Measurements from ENCODE around the gene ARMH4.

The ARMH4 gene

GRCh38 chr14:58152014-58152857, at the start of gene ARMH4:
Gene ARMH4 (minus strand): TSS chr14:58152213. CDS start chr14:58139358, 12,855 bp downstream.
- no peaks in the 10 kb centered on the region for H3K9me3 ChIP-seq (ENCODE audit: low read length)
- H3K4me1 ChIP-seq (ENCODE audit: insufficient read depth, low read length): peaks cover 10% of the 10 kb centered on the region
- H3K36me3 ChIP-seq (ENCODE audit: insufficient read depth, low read length): no peaks in the 10 kb centered on the region
- peak within 1 kb of the TSS; percentile 72 for H3K4me3 ChIP-seq (ENCODE audit: low read length)
- H3K27me3 ChIP-seq (ENCODE audit: insufficient read depth, low read length): no peaks in the 10 kb centered on the region
- H2AFZ ChIP-seq (ENCODE audit: low read depth, low read length): peak within 1 kb of the TSS; percentile 97

DNA sequence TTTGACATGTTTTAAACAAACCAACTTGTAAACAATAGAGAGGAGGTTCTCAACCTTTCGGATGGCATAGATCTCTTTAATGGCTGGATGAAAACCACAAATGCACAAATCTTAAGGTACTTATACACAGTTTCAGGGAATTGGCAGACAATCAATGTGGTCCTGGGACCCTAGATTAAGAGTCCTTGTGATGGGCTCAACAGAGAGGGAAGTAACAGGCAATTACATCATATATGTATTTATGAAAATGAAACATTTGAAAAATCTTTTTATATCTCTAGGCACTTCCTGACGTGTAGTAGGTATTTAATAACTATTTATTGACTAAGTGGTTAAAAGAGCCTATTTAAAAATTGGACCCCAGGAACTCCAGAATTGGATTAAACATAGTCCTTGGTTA, 48.8 kb upstream of the ARMH4 start:
- Histone ChIP-seq H3K27me3 (ENCODE audit: insufficient read depth, low read length) (no peaks in the 10 kb centered on the region), H3K36me3 (ENCODE audit: insufficient read depth, low read length) (peaks cover 14% of the 10 kb centered on the region), H2AFZ (ENCODE audit: low read depth, low read length) (peak overlapping the region; percentile 77), H3K4me1 (ENCODE audit: insufficient read depth, low read length) (peaks cover 30% of the 10 kb centered on the region), H3K4me3 (ENCODE audit: low read length) (peak overlapping the region; percentile 99), H3K9me3 (ENCODE audit: low read length) (no peaks in the 10 kb centered on the region)

DNA sequence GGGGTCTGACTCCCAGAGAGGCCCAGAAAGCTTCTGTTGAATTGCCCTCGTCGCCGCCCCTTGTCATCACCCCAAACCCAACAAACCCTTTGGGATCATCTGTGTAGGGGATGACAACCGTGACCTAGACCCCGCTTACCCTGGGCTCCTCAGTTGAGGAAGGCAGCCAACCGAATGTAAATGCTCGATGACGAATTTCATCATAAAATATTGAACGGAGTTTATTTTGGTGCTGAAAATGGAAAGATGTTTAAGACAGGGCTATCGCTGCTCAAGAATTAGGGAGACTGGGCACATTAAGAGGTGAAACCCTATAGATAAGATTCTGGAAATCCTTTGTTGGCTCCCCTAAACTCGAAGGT, 48.4 kb upstream of the ARMH4 start:
- Histone ChIP-seq H3K27me3 (ENCODE audit: insufficient read depth, low read length) (no peaks in the 10 kb centered on the region), H3K9me3 (ENCODE audit: low read length) (no peaks in the 10 kb centered on the region), H3K4me1 (ENCODE audit: insufficient read depth, low read length) (peaks cover 34% of the 10 kb centered on the region), H3K36me3 (ENCODE audit: insufficient read depth, low read length) (peaks cover 14% of the 10 kb centered on the region), H3K4me3 (ENCODE audit: low read length) (peak overlapping the region; percentile 99), H2AFZ (ENCODE audit: low read depth, low read length) (peak overlapping the region; percentile 77)

DNA sequence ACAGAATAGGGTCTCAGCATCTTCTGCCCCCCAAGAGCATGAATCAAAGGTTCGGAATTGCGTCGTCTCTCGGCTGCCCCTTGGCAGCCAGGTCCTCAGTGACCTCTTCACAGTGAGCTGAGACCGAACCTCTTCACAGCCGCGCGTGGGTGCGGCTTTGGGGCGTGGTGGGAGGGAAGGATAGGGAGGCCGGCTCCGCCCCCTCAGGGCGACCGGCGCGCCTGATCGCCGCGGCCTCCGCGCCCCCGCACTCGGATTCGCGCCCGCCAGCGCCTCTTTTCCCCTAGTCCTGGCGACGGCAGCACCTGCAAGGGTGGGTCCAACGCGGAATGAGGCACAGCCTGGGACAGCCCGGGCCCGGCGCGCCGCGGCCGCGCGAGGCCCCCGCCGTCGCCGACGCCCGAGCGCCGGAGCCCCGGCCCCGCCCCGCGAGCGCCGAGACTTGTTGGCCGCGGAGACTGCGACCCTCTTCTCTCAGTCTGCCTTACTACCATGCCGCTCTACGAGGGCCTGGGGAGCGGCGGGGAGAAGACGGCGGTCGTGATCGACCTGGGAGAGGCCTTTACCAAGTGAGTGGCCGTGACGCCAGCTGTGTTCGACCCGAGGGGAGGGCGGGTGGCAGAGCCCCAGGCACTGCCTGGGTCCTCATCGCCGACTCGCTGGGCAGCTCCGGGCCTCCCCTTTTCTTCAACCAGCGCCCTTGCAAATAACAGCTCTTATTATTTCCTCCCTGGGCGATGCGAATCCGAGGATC, 47.9 kb upstream of the ARMH4 start, which contains the start of gene ACTR10:
Gene ACTR10, plus strand, starts transcription at position 424 of the 754 bp plus-strand sequence. Its CDS starts 69 bp downstream, at position 493.
- Histone ChIP-seq H2AFZ (ENCODE audit: low read depth, low read length) (peak within 1 kb of the TSS; percentile 99), H3K4me3 (ENCODE audit: low read length) (peak within 1 kb of the TSS; percentile 99), H3K4me1 (ENCODE audit: insufficient read depth, low read length) (peaks cover 35% of the 10 kb centered on the region), H3K27me3 (ENCODE audit: insufficient read depth, low read length) (no peaks in the 10 kb centered on the region), H3K36me3 (ENCODE audit: insufficient read depth, low read length) (peaks cover 14% of the 10 kb centered on the region), H3K9me3 (ENCODE audit: low read length) (no peaks in the 10 kb centered on the region)

- H3K27me3 ChIP-seq (ENCODE audit: insufficient read depth, low read length): no peaks in the 10 kb centered on the region
These were observed 46.1 kb upstream of the ARMH4 start for GRCh38 chr14:58198086-58198485.

GRCh38 chr14:58196198-58196597, 44.2 kb upstream of the ARMH4 start:
- H3K4me1 ChIP-seq (ENCODE audit: insufficient read depth, low read length): peaks cover 48% of the 10 kb centered on the region
- H3K4me3 ChIP-seq (ENCODE audit: low read length): no peak overlapping the region
- H3K9me3 ChIP-seq (ENCODE audit: low read length): no peaks in the 10 kb centered on the region
- no peaks in the 10 kb centered on the region for H3K36me3 ChIP-seq (ENCODE audit: insufficient read depth, low read length)
- H3K27me3 ChIP-seq (ENCODE audit: insufficient read depth, low read length): no peaks in the 10 kb centered on the region
- H2AFZ ChIP-seq (ENCODE audit: low read depth, low read length): no peak overlapping the region

More at GRCh38 chr14:58198086-58198485, 46.1 kb upstream of the ARMH4 start:
- Histone ChIP-seq H3K4me1 (ENCODE audit: insufficient read depth, low read length) (peaks cover 43% of the 10 kb centered on the region), H2AFZ (ENCODE audit: low read depth, low read length) (no peak overlapping the region), H3K9me3 (ENCODE audit: low read length) (no peaks in the 10 kb centered on the region), H3K4me3 (ENCODE audit: low read length) (no peak overlapping the region), H3K36me3 (ENCODE audit: insufficient read depth, low read length) (peaks cover 4% of the 10 kb centered on the region)

DNA sequence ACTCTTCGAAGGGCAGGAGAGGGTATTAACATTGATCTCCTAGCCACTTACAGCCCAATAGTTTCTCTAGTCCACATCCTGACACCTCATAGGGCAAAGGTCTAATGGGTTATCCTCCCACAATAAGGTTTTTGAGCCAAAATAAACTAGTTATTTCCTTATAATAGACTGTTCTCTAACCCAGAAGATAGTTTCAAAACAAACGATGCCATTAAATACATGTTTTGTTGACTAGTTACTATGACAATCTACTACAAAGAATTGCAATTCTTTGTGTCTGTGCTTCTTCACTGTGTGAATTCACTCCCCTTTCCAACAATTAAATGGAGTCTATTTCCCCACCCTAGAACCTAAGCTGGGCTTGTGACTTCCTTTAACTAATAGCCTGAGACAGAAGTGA, 41.5 kb upstream of the ARMH4 start:
- Histone ChIP-seq H3K4me3 (ENCODE audit: low read length) (no peak overlapping the region), H3K27me3 (ENCODE audit: insufficient read depth, low read length) (no peaks in the 10 kb centered on the region)

GRCh38 chr14:58191763-58192601, 40.0 kb upstream of the ARMH4 start:
- Histone ChIP-seq H3K4me3 (ENCODE audit: low read length) (no peak overlapping the region), H3K9me3 (ENCODE audit: low read length) (no peaks in the 10 kb centered on the region), H3K4me1 (ENCODE audit: insufficient read depth, low read length) (peaks cover 33% of the 10 kb centered on the region), H3K27me3 (ENCODE audit: insufficient read depth, low read length) (no peaks in the 10 kb centered on the region), H3K36me3 (ENCODE audit: insufficient read depth, low read length) (no peaks in the 10 kb centered on the region), H2AFZ (ENCODE audit: low read depth, low read length) (no peak overlapping the region)

More for the DNA sequence above, 41.5 kb upstream of the ARMH4 start:
- Histone ChIP-seq H3K9me3 (ENCODE audit: low read length) (no peaks in the 10 kb centered on the region), H3K36me3 (ENCODE audit: insufficient read depth, low read length) (no peaks in the 10 kb centered on the region), H3K4me1 (ENCODE audit: insufficient read depth, low read length) (peaks cover 33% of the 10 kb centered on the region), H2AFZ (ENCODE audit: low read depth, low read length) (no peak overlapping the region)

DNA sequence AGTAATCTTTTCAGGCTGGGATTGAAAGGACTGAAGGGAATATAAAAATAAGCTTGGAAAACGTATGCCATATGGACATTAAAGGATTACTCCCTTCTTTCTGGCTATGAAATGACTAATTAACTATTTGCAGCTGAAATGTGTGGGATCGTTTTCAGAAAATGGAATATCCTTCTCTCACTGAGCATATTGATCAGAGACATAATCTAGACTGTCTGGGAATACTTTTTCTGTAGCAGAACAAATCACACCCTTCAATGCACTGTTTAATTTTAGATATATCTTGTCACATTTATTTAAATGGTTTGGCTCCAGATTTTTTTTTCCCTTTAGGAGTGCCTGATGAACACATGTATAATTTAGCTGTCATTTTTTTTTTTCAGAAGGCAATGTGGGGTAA, 37.2 kb upstream of the ARMH4 start:
- no peak overlapping the region for H2AFZ ChIP-seq (ENCODE audit: low read depth, low read length)
- H3K27me3 ChIP-seq (ENCODE audit: insufficient read depth, low read length): peaks cover 4% of the 10 kb centered on the region
- peaks cover 19% of the 10 kb centered on the region for H3K4me1 ChIP-seq (ENCODE audit: insufficient read depth, low read length)
- no peaks in the 10 kb centered on the region for H3K9me3 ChIP-seq (ENCODE audit: low read length)
- no peak overlapping the region for H3K4me3 ChIP-seq (ENCODE audit: low read length)
- no peaks in the 10 kb centered on the region for H3K36me3 ChIP-seq (ENCODE audit: insufficient read depth, low read length)

DNA sequence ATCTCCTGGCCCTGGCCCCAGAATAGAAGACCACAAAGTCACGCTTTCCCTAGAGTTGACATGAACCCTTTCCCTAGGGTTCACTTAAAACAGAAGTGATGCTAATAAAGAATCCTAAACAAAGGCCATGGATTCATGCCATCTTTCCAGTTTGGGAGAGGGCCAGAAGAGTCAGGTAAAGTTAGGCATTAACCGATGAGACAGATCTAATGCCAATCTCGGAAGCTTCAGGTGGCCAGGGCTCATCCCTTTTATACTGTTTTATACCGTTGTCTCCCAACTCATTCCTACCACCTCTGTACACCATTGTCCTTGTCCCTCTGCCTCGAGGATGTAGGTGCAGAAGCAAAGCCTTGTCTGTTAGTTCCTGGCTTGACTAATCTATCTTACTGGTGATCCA, 25.1 kb upstream of the ARMH4 start:
- Histone ChIP-seq H3K9me3 (ENCODE audit: low read length) (no peaks in the 10 kb centered on the region), H3K4me3 (ENCODE audit: low read length) (no peak overlapping the region), H3K36me3 (ENCODE audit: insufficient read depth, low read length) (no peaks in the 10 kb centered on the region), H2AFZ (ENCODE audit: low read depth, low read length) (no peak overlapping the region), H3K4me1 (ENCODE audit: insufficient read depth, low read length) (no peaks in the 10 kb centered on the region), H3K27me3 (ENCODE audit: insufficient read depth, low read length) (no peaks in the 10 kb centered on the region)

- H2AFZ ChIP-seq (ENCODE audit: low read depth, low read length): no peak overlapping the region
- no peaks in the 10 kb centered on the region for H3K27me3 ChIP-seq (ENCODE audit: insufficient read depth, low read length)
- no peak overlapping the region for H3K4me3 ChIP-seq (ENCODE audit: low read length)
- H3K9me3 ChIP-seq (ENCODE audit: low read length): no peaks in the 10 kb centered on the region
- H3K4me1 ChIP-seq (ENCODE audit: insufficient read depth, low read length): peaks cover 10% of the 10 kb centered on the region
- H3K36me3 ChIP-seq (ENCODE audit: insufficient read depth, low read length): no peaks in the 10 kb centered on the region
These were observed 19.1 kb upstream of the ARMH4 start for GRCh38 chr14:58171090-58171489.

- H3K36me3 ChIP-seq (ENCODE audit: insufficient read depth, low read length): no peaks in the 10 kb centered on the region
- H3K4me3 ChIP-seq (ENCODE audit: low read length): no peak overlapping the region
- H3K9me3 ChIP-seq (ENCODE audit: low read length): no peaks in the 10 kb centered on the region
- no peaks in the 10 kb centered on the region for H3K27me3 ChIP-seq (ENCODE audit: insufficient read depth, low read length)
- peaks cover 10% of the 10 kb centered on the region for H3K4me1 ChIP-seq (ENCODE audit: insufficient read depth, low read length)
- no peak overlapping the region for H2AFZ ChIP-seq (ENCODE audit: low read depth, low read length)
These were observed 15.9 kb upstream of the ARMH4 start for GRCh38 chr14:58167891-58168290.

Data from neuron (in vitro differentiated cells).